SK-N-SH (cell line): Measurements from ENCODE around the gene SPATA20. TPM values are rescaled to one million over a fixed set of nuclear protein-coding genes. Genes with fewer than 3 reads are reported as not detected.

Experiments
- CTCF ChIA-PET: fragments of 300-600, 350-600 bp; formaldehyde crosslinking; extraction: SDS; loops from one replicate; lab custom pipeline; 2021; lab: Yijun Ruan, JAX
- POLR2A ChIA-PET: fragments of 350-600 bp; sonication (Branson Sonifier 250); formaldehyde crosslinking; extraction: SDS; loops from one replicate; lab custom pipeline; 2020; ENCODE audit warnings: antibody characterized with exemption, inconsistent platforms; lab: Yijun Ruan, JAX
- DNase-seq: peaks from one replicate; pipeline ENCODE4 v3.0.0; 2012
- H2AFZ ChIP-seq: fragments of 200-600 bp; sonication (generic); 2 replicates; pipeline ENCODE4 v1.8.1; 2016; ENCODE audit warnings: antibody characterized with exemption, mild to moderate bottlenecking, low read depth
- H3F3A ChIP-seq: fragments of 200-600 bp; sonication (generic); replicated peaks from 2 replicates; pipeline ENCODE3; 2016; ENCODE audit warnings: antibody characterized with exemption, mild to moderate bottlenecking; ENCODE audit not compliant: insufficient read depth
- H3K27ac ChIP-seq, 2 experiments: fragments of 200-500 bp in 1 of 2; fragments of 200-600 bp in 1 of 2; sonication (Bioruptor generic) in 1 of 2; sonication (generic), shearing (Covaris generic) in 1 of 2; 2 replicates each; pipeline versions ENCODE4 v1.5.1 to v1.6.1; 2014 to 2016; ENCODE audit warnings: low read depth in 2 of 2, inconsistent platforms in 1 of 2, low read length in 1 of 2, mild to moderate bottlenecking in 1 of 2, mixed read lengths in 1 of 2
- H3K27me3 ChIP-seq: fragments of 200-600 bp; sonication (generic), shearing (Covaris generic); 2 replicates; pipeline ENCODE4 v1.6.1; 2016; ENCODE audit warnings: mixed run types; ENCODE audit not compliant: insufficient read depth
- H3K36me3 ChIP-seq, 2 experiments: fragments of 200-500 bp in 1 of 2; fragments of 200-600 bp in 1 of 2; sonication (Bioruptor generic) in 1 of 2; sonication (generic) in 1 of 2; replicated peaks in 1 of 2; 2 replicates each; pipeline versions ENCODE3 to v1.5.1; 2014 to 2016; ENCODE audit warnings: low read length in 1 of 2, mild to moderate bottlenecking in 1 of 2; ENCODE audit not compliant: insufficient read depth in 2 of 2, control insufficient read depth in 1 of 2
- H3K4me1 ChIP-seq, 2 experiments: fragments of 200-500 bp in 1 of 2; fragments of 200-600 bp in 1 of 2; sonication (Bioruptor generic) in 1 of 2; sonication (generic), shearing (Covaris generic) in 1 of 2; 2 replicates each; pipeline versions ENCODE4 v1.5.1 to v1.6.1; 2014 to 2016; ENCODE audit warnings: low read depth in 1 of 2, low read length in 1 of 2, mixed run types in 1 of 2; ENCODE audit not compliant: insufficient read depth in 2 of 2, control insufficient read depth in 1 of 2
- H3K4me2 ChIP-seq: fragments of 200-600 bp; sonication (generic), shearing (Covaris generic); 2 replicates; pipeline ENCODE4 v1.6.1; 2017; ENCODE audit warnings: mixed run types
- H3K4me3 ChIP-seq, 2 experiments: fragments of 200-500 bp in 1 of 2; fragments of 200-600 bp in 1 of 2; sonication (Bioruptor generic) in 1 of 2; sonication (generic), shearing (Covaris generic) in 1 of 2; 2 replicates each; pipeline versions ENCODE4 v1.5.1 to v1.8.1; 2014 to 2016; ENCODE audit warnings: low read depth in 2 of 2, inconsistent platforms in 1 of 2, low read length in 1 of 2, mild to moderate bottlenecking in 1 of 2, mixed read lengths in 1 of 2, moderate library complexity in 1 of 2
- H3K79me2 ChIP-seq: fragments of 200-600 bp; sonication (generic); 2 replicates; pipeline ENCODE4 v1.8.1; 2017; ENCODE audit warnings: mild to moderate bottlenecking; ENCODE audit not compliant: insufficient read depth
- H3K9ac ChIP-seq: fragments of 200-600 bp; sonication (generic); 2 replicates; pipeline ENCODE4 v1.6.1; 2017; ENCODE audit warnings: mixed run types
- H3K9me2 ChIP-seq: fragments of 200-600 bp; sonication (generic); 2 replicates; pipeline ENCODE4 v1.6.1; 2017; ENCODE audit warnings: mixed run types
- H3K9me3 ChIP-seq: fragments of 200-600 bp; sonication (generic); 2 replicates; pipeline ENCODE4 v1.6.1; 2017; ENCODE audit warnings: mixed run types, mild to moderate bottlenecking, moderate library complexity
- H4K20me1 ChIP-seq: fragments of 200-600 bp; sonication (generic); 2 replicates; pipeline ENCODE4 v1.6.1; 2017; ENCODE audit warnings: mild to moderate bottlenecking, mixed run types; ENCODE audit not compliant: insufficient read depth
- CHD2 ChIP-seq: fragments of 150-350 bp; IDR thresholded peaks from 2 replicates; pipeline ENCODE4 v1.6.1; 2018; ENCODE audit warnings: low read length; ENCODE audit not compliant: partially characterized antibody
- ELF1 ChIP-seq: IDR thresholded peaks from 2 replicates; pipeline ENCODE4 v1.4.0; 2012
- EP300 ChIP-seq, 2 experiments: IDR thresholded peaks; 2 replicates each; pipeline versions ENCODE4 v1.4.0 to v1.6.1; 2012; ENCODE audit warnings: borderline replicate concordance in 1 of 2, low read depth in 1 of 2, low read length in 1 of 2
- IRF3 ChIP-seq: fragments of 150-350 bp; IDR thresholded peaks from 2 replicates; pipeline ENCODE4 v1.6.1; 2016; ENCODE audit warnings: mild to moderate bottlenecking, low read depth, low read length
- JUND ChIP-seq: IDR thresholded peaks from 2 replicates; pipeline ENCODE4 v1.4.0; 2012
- MEF2A ChIP-seq: IDR thresholded peaks from 2 replicates; pipeline ENCODE4 v1.4.0; 2012; ENCODE audit warnings: low read depth, borderline replicate concordance
- NRF1 ChIP-seq: IDR thresholded peaks from 2 replicates; pipeline ENCODE4 v1.6.1; 2012; ENCODE audit warnings: low read depth, mild to moderate bottlenecking, low read length
- POLR2AphosphoS5 ChIP-seq: IDR thresholded peaks from 2 replicates; pipeline ENCODE4 v1.6.1; 2012; ENCODE audit warnings: low read depth, low read length
- RCOR1 ChIP-seq: fragments of 150-350 bp; IDR thresholded peaks from 2 replicates; pipeline ENCODE4 v1.6.1; 2017; ENCODE audit warnings: antibody characterized with exemption, low read length
- TAF1 ChIP-seq: IDR thresholded peaks from 2 replicates; pipeline ENCODE4 v1.6.1; 2012; ENCODE audit warnings: low read depth, mild to moderate bottlenecking, low read length, moderate library complexity, borderline replicate concordance
- WGBS: methylation state at CpG from one replicate; pipeline ENCODE4 v1.1.6; 2017; ENCODE audit warnings: low lambda C conversion rate; 5-methylcytosine and 5-hydroxymethylcytosine counted together
- polyA plus RNA-seq, 3 experiments: library from polyadenylated mRNA; depleted of rRNA; stranded (reverse); fragments of >200 nt; gene quantifications; 2 replicates each; pipeline ENCODE4 v1.2.3, GENCODE V29; 2012
- TF ChIP-seq, protein P1 (sequence below): IDR thresholded peaks from 2 replicates; pipeline ENCODE4 v1.4.0; 2012; ENCODE audit warnings: low read depth, borderline replicate concordance
- TF ChIP-seq, protein P2 (sequence below): IDR thresholded peaks from 2 replicates; pipeline ENCODE4; 2012
- TF ChIP-seq, protein P3 (sequence below): fragments of 200-600 bp; sonication (generic); IDR thresholded peaks from 2 replicates; pipeline ENCODE4 v1.6.1; 2017; ENCODE audit warnings: antibody characterized with exemption, mild to moderate bottlenecking, moderate library complexity
- TF ChIP-seq, protein P4 (sequence below): IDR thresholded peaks from 2 replicates; pipeline ENCODE4 v1.6.1; 2012; ENCODE audit warnings: mild to moderate bottlenecking, low read depth, low read length, moderate library complexity

Gene SPATA20
- polyA plus RNA-seq, 1 of the 3 experiments (the other 2 are of a cell fraction): 92.0 TPM

GRCh38 chr17:50564916-50565315 is 17.9 kb downstream of the SPATA20 start:
- no peak overlapping the region; a peak in 1 of 4 replicates for H3K4me3 ChIP-seq
- peak overlapping the region; percentile 30; the same call in 1 of the 2 replicates for H2AFZ ChIP-seq
- no peaks in the 10 kb centered on the region for H3K79me2 ChIP-seq
- H3K4me2 ChIP-seq: peak overlapping the region; percentile 39; the same call in 1 of the 2 replicates
- H4K20me1 ChIP-seq: no peaks in the 10 kb centered on the region
- peaks cover 31% of the 10 kb centered on the region for H3K27me3 ChIP-seq
- peaks cover 12% of the 10 kb centered on the region for H3F3A ChIP-seq
- no peak overlapping the region for H3K9ac ChIP-seq
- CTCF ChIA-PET: interaction anchor here (1.0 to 7.2 kb wide), 6 partner anchors 9 to 85 kb away, joined by 3 to 209 read pairs (median 4); no protein-coding TSS in a partner anchor
- TF ChIP-seq TAF1 (no peak), EP300 (IDR thresholded peaks at IDR 0.05; ENCODE audit: borderline replicate concordance in 1 of 2, low read depth in 1 of 2, low read length in 1 of 2) (no peak), ELF1 (no peak), RCOR1 (peak; percentile 6; the same call in 1 of the 2 replicates), MEF2A (no peak), NRF1 (peak; percentile 79), JUND (no peak), IRF3 (no peak), POLR2AphosphoS5 (peak; percentile 21; the same call in 1 of the 2 replicates), CHD2 (no peak)
- TF ChIP-seq, protein P1, sequence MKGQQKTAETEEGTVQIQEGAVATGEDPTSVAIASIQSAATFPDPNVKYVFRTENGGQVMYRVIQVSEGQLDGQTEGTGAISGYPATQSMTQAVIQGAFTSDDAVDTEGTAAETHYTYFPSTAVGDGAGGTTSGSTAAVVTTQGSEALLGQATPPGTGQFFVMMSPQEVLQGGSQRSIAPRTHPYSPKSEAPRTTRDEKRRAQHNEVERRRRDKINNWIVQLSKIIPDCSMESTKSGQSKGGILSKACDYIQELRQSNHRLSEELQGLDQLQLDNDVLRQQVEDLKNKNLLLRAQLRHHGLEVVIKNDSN: no peak
- TF ChIP-seq, protein P2, sequence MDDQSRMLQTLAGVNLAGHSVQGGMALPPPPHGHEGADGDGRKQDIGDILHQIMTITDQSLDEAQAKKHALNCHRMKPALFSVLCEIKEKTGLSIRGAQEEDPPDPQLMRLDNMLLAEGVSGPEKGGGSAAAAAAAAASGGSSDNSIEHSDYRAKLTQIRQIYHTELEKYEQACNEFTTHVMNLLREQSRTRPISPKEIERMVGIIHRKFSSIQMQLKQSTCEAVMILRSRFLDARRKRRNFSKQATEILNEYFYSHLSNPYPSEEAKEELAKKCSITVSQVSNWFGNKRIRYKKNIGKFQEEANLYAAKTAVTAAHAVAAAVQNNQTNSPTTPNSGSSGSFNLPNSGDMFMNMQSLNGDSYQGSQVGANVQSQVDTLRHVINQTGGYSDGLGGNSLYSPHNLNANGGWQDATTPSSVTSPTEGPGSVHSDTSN: no peak
- TF ChIP-seq, protein P3, sequence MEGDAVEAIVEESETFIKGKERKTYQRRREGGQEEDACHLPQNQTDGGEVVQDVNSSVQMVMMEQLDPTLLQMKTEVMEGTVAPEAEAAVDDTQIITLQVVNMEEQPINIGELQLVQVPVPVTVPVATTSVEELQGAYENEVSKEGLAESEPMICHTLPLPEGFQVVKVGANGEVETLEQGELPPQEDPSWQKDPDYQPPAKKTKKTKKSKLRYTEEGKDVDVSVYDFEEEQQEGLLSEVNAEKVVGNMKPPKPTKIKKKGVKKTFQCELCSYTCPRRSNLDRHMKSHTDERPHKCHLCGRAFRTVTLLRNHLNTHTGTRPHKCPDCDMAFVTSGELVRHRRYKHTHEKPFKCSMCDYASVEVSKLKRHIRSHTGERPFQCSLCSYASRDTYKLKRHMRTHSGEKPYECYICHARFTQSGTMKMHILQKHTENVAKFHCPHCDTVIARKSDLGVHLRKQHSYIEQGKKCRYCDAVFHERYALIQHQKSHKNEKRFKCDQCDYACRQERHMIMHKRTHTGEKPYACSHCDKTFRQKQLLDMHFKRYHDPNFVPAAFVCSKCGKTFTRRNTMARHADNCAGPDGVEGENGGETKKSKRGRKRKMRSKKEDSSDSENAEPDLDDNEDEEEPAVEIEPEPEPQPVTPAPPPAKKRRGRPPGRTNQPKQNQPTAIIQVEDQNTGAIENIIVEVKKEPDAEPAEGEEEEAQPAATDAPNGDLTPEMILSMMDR: no peak
- TF ChIP-seq, protein P4, sequence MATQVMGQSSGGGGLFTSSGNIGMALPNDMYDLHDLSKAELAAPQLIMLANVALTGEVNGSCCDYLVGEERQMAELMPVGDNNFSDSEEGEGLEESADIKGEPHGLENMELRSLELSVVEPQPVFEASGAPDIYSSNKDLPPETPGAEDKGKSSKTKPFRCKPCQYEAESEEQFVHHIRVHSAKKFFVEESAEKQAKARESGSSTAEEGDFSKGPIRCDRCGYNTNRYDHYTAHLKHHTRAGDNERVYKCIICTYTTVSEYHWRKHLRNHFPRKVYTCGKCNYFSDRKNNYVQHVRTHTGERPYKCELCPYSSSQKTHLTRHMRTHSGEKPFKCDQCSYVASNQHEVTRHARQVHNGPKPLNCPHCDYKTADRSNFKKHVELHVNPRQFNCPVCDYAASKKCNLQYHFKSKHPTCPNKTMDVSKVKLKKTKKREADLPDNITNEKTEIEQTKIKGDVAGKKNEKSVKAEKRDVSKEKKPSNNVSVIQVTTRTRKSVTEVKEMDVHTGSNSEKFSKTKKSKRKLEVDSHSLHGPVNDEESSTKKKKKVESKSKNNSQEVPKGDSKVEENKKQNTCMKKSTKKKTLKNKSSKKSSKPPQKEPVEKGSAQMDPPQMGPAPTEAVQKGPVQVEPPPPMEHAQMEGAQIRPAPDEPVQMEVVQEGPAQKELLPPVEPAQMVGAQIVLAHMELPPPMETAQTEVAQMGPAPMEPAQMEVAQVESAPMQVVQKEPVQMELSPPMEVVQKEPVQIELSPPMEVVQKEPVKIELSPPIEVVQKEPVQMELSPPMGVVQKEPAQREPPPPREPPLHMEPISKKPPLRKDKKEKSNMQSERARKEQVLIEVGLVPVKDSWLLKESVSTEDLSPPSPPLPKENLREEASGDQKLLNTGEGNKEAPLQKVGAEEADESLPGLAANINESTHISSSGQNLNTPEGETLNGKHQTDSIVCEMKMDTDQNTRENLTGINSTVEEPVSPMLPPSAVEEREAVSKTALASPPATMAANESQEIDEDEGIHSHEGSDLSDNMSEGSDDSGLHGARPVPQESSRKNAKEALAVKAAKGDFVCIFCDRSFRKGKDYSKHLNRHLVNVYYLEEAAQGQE: no peak
- 29% methylated on average over 19 of the region's 19 CpGs for WGBS
- POLR2A ChIA-PET: interaction anchor here (1.9 kb wide), 1 partner anchor 28 kb away, joined by 6 read pairs; no protein-coding TSS in a partner anchor
- peaks cover 14 to 77% of the 10 kb centered on the region in 2 experiments for H3K4me1 ChIP-seq
- H3K36me3 ChIP-seq: no peaks in the 10 kb centered on the region
- peak; percentile 80 for DNase-seq
- no peaks in the 10 kb centered on the region for H3K9me2 ChIP-seq
- H3K9me3 ChIP-seq: no peaks in the 10 kb centered on the region
- peak overlapping the region in 1 of 2 experiments; percentile 91; a peak in 2 of 4 replicates for H3K27ac ChIP-seq
